SK-N-SH (cell line): ENCODE results near the gene TMEM164.
"Not testable (repeated sequence)": the region's sequence is repeated elsewhere in the genome, so short reads cannot be mapped to it uniquely, and the experiment has no call there.

Experiments
- CHD2 ChIP-seq: fragments of 150-350 bp; IDR thresholded peaks from 2 replicates; pipeline ENCODE4 v1.6.1; 2018; ENCODE audit warnings: low read length; ENCODE audit not compliant: partially characterized antibody
- CTCF ChIP-seq: fragments of 200-600 bp; sonication (generic); IDR thresholded peaks from 2 replicates; pipeline ENCODE4 v1.6.1; 2017; ENCODE audit warnings: antibody characterized with exemption, mild to moderate bottlenecking, moderate library complexity
- MAX ChIP-seq: IDR thresholded peaks from 2 replicates; pipeline ENCODE4 v1.4.0; 2012; ENCODE audit warnings: low read depth
- RAD21 ChIP-seq: IDR thresholded peaks from 2 replicates; pipeline ENCODE4 v1.6.1; 2012; ENCODE audit warnings: mild to moderate bottlenecking, low read length
- RCOR1 ChIP-seq: fragments of 150-350 bp; IDR thresholded peaks from 2 replicates; pipeline ENCODE4 v1.6.1; 2017; ENCODE audit warnings: antibody characterized with exemption, low read length
- REST ChIP-seq: IDR thresholded peaks from 2 replicates; pipeline ENCODE4 v1.6.1; 2012; ENCODE audit warnings: mild to moderate bottlenecking, low read depth, low read length, moderate library complexity
- SMC3 ChIP-seq: IDR thresholded peaks from 2 replicates; pipeline ENCODE4 v1.6.1; 2012; ENCODE audit warnings: low read depth, low read length, improper control_type of control experiment
- TAF1 ChIP-seq: IDR thresholded peaks from 2 replicates; pipeline ENCODE4 v1.6.1; 2012; ENCODE audit warnings: low read depth, mild to moderate bottlenecking, low read length, moderate library complexity, borderline replicate concordance
- USF1 ChIP-seq: IDR thresholded peaks from 2 replicates; pipeline ENCODE4 v1.4.0; 2012; ENCODE audit warnings: low read depth, borderline replicate concordance
- YY1 ChIP-seq: IDR thresholded peaks from 2 replicates; pipeline ENCODE4 v1.4.0; 2012; ENCODE audit warnings: low read depth, mild to moderate bottlenecking
- TF ChIP-seq, protein P1 (sequence below): fragments of 150-350 bp; IDR thresholded peaks from 2 replicates; pipeline ENCODE4 v1.6.1; 2017; ENCODE audit warnings: antibody characterized with exemption, low read length, low read depth, borderline replicate concordance

DNA sequence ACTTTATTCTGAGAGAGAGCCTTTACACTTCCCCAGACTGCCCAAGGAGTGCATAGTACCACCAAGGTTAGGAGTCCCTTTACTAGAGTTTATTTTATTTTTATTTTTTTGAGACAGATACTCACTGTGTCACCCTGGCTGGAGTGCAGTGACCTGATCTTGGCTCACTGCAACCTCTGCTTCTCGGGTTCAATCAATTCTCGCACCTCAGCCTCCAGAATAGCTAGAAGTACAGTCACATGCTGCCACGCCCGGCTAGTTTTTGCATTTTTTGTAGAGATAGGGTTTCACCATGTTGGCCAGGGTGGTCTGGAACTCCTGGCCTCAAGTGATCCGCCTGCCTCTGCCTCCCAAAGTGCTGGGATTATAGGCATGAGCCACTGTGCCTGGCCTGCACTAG is 151.4 kb downstream of the TMEM164 start:
- not testable (repeated sequence) for TF ChIP-seq MAX, USF1, RAD21, YY1, RCOR1, CTCF, REST, SMC3, CHD2, TAF1
- TF ChIP-seq, protein P1, sequence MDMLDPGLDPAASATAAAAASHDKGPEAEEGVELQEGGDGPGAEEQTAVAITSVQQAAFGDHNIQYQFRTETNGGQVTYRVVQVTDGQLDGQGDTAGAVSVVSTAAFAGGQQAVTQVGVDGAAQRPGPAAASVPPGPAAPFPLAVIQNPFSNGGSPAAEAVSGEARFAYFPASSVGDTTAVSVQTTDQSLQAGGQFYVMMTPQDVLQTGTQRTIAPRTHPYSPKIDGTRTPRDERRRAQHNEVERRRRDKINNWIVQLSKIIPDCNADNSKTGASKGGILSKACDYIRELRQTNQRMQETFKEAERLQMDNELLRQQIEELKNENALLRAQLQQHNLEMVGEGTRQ, result not testable (repeated sequence)
